Ascending aorta (tissue), 2 donors: ENCODE measurements around the gene CIP2A. TPM values are rescaled to one million over a fixed set of nuclear protein-coding genes. Genes with fewer than 3 reads are reported as not detected.

Experiments
- DNase-seq, 2 donors: peaks; one replicate each; pipeline ENCODE4 v3.0.0-alpha.2; 2019; ENCODE audit warnings: low spot score in 2 of 2
- H3K27ac ChIP-seq, 2 donors: fragments of 200-600 bp; sonication (generic); one replicate each; pipeline ENCODE4 v1.5.1; 2016 to 2017; ENCODE audit warnings: mild to moderate bottlenecking in 1 of 2
- H3K27me3 ChIP-seq: fragments of 200-600 bp; sonication (generic); one replicate; pipeline ENCODE4 v1.5.1; 2017
- H3K36me3 ChIP-seq, 2 donors: fragments of 200-600 bp; sonication (generic); one replicate each; pipeline ENCODE4 v1.5.1; 2016
- H3K4me1 ChIP-seq, 2 donors: fragments of 200-600 bp; sonication (generic); one replicate each; pipeline ENCODE4 v1.5.1; 2016 to 2017; ENCODE audit warnings: mild to moderate bottlenecking in 1 of 2
- H3K4me3 ChIP-seq, 2 donors: fragments of 200-600 bp; sonication (generic); one replicate each; pipeline ENCODE4 v1.5.1; 2016 to 2017; ENCODE audit warnings: mild to moderate bottlenecking in 1 of 2
- H3K9me3 ChIP-seq, 2 donors: fragments of 200-600 bp; sonication (generic); one replicate each; pipeline ENCODE4 v1.5.1; 2016
- intact Hi-C: fragments of 100-400 bp; cut with DNase I; formaldehyde crosslinking; loops from one replicate; pipeline ENCODE4 v1.15.1; 2023
- total RNA-seq: library from RNA; depleted of rRNA; stranded (reverse); fragments of >200 nt; gene quantifications from one replicate; pipeline ENCODE4 v1.1.0, GENCODE V29; 2016
- TF ChIP-seq, protein P1 (sequence below), 3 experiments: fragments of 200-600 bp in 2 of 3; fragments of 450-650 bp in 1 of 3; sonication (generic) in 2 of 3; IDR thresholded peaks; one replicate each; pipeline ENCODE4 v1.5.1; 2016 to 2019; ENCODE audit warnings: antibody characterized with exemption in 3 of 3, mild to moderate bottlenecking in 1 of 3, moderate library complexity in 1 of 3

Gene CIP2A
- total RNA-seq, 1 donor from 2014 or later, result not detected

DNA sequence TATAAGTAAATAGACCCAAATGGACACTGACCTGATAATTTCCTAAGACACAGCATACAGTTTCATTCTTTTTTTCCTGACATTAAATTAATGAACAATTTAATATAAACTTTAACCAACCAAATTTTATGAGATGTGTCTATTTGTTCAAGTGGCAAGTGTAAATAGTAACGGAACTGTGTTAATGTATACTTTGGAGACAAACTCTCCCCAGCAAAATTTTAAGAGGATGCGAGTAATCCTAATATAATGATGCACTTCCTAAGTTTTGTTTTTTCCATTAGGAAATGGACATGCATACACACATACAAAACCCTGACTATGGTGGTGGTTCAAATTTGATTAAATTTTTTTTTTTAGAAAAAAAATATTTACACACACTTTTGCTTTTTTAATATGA lies 40.4 kb downstream of the CIP2A start:
- Histone ChIP-seq H3K4me3 (no peak overlapping the region), H3K4me1 (no peaks in the 10 kb centered on the region), H3K9me3 (no peaks in the 10 kb centered on the region), H3K27ac (no peak overlapping the region), H3K27me3 (no peaks in the 10 kb centered on the region), H3K36me3 (no peaks in the 10 kb centered on the region)
- no peak for DNase-seq
- intact Hi-C loops, result no loop called here
- TF ChIP-seq, protein P1, sequence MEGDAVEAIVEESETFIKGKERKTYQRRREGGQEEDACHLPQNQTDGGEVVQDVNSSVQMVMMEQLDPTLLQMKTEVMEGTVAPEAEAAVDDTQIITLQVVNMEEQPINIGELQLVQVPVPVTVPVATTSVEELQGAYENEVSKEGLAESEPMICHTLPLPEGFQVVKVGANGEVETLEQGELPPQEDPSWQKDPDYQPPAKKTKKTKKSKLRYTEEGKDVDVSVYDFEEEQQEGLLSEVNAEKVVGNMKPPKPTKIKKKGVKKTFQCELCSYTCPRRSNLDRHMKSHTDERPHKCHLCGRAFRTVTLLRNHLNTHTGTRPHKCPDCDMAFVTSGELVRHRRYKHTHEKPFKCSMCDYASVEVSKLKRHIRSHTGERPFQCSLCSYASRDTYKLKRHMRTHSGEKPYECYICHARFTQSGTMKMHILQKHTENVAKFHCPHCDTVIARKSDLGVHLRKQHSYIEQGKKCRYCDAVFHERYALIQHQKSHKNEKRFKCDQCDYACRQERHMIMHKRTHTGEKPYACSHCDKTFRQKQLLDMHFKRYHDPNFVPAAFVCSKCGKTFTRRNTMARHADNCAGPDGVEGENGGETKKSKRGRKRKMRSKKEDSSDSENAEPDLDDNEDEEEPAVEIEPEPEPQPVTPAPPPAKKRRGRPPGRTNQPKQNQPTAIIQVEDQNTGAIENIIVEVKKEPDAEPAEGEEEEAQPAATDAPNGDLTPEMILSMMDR (IDR thresholded peaks at IDR 0.05), result no peak

DNA sequence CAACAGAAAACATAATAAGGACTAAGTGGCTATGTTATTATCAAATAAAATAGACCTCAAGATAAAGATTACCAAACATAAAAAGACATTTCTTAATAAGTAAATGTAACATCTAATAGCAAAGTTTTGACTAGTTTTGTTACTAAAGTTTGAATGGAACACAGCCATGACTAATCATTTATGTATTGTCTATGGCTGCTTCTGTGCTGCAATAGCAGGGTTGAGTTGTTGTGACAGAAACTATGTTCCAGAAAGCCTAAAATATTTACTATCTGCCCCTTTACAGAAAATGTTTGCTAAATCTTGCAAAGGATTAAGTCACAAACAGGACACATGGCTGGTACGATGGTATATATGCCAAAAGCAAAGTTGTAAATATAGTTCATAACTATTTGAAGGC lies 40.9 kb downstream of the CIP2A start:
- Histone ChIP-seq H3K9me3 (no peaks in the 10 kb centered on the region), H3K4me1 (no peaks in the 10 kb centered on the region), H3K36me3 (no peaks in the 10 kb centered on the region), H3K27ac (no peak overlapping the region), H3K4me3 (no peak overlapping the region), H3K27me3 (no peaks in the 10 kb centered on the region)
- TF ChIP-seq, protein P1 (IDR thresholded peaks at IDR 0.05), result no peak
- intact Hi-C loops, result no loop called here
- DNase-seq, result no peak

DNA sequence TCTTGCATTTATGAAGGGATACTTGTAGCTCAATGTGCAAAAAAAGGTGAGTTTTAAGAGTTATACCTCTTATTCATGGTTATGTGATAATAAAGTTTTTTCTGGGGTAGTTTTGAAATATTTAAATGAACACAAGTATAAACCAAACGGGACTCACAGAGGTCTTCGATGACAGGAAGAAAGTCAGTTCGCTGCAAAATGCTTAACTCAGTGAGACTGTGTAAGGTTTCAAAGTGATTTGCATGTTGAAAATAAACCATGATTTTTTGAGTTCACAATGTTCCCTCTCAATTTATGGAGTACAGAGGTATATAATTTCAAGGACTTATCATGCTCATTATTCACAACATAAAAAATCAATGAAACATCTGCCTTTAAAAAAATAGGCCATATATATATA lies 42.5 kb downstream of the CIP2A start:
- Histone ChIP-seq H3K27ac (no peak overlapping the region), H3K9me3 (no peaks in the 10 kb centered on the region), H3K4me1 (no peaks in the 10 kb centered on the region), H3K36me3 (no peaks in the 10 kb centered on the region), H3K27me3 (no peaks in the 10 kb centered on the region), H3K4me3 (peak overlapping the region; percentile 24 to 43)
- intact Hi-C loops, result no loop called here
- no peak for DNase-seq
- TF ChIP-seq, protein P1 (IDR thresholded peaks at IDR 0.05), result no peak

DNA sequence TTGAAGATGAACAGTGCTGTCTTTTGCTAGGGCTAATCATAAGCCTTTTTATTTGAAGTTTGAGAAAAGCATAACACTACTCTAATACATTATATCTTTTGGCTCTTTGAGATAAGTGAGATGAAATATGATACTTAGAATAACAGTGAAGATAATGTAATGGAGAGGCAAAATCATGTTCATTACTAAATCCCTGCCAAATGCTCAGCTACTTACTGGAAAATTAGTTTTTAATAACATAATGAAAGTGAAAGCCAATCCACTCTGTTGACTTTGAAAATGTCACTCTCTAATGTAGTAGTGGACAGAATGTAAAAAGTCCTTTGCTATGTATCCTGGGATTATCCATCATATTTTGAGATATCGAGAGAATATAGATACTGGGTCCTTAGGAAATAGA lies 43.0 kb downstream of the CIP2A start:
- Histone ChIP-seq H3K36me3 (no peaks in the 10 kb centered on the region), H3K9me3 (no peaks in the 10 kb centered on the region), H3K27ac (no peak overlapping the region), H3K4me1 (no peaks in the 10 kb centered on the region), H3K4me3 (peak overlapping the region; percentile 24 to 43), H3K27me3 (no peaks in the 10 kb centered on the region)
- DNase-seq, result no peak
- intact Hi-C loops, result no loop called here
- TF ChIP-seq, protein P1 (IDR thresholded peaks at IDR 0.05), result no peak

DNA sequence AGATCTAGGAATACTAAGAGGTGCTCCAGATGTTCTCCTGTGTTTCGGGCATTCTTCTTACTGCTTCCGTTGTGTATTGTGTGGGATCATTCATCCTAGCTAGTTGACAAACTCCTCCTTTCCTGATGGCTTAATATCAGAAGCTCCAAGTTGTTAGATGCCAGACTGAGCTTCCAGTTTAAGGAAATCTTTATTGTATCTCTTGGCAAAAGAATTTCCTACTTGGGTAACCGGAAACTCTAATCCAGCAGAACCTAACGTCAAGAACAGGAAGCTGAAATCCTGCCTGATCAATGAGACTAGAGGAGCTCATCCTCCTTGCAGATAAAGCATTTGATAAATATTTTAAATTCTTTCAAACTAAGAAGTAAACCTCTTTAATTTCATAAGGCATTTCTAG lies 51.2 kb downstream of the CIP2A start:
- Histone ChIP-seq H3K4me3 (no peak overlapping the region), H3K9me3 (no peaks in the 10 kb centered on the region), H3K4me1 (no peaks in the 10 kb centered on the region), H3K36me3 (no peaks in the 10 kb centered on the region), H3K27me3 (no peaks in the 10 kb centered on the region), H3K27ac (no peak overlapping the region)
- TF ChIP-seq, protein P1 (IDR thresholded peaks at IDR 0.05), result no peak
- intact Hi-C loops, result no loop called here
- no peak for DNase-seq
